ENCODE results near the gene CDH18.

CDH18 gene

GRCh38 chr5:19733612-19734495, 254.1 kb downstream of the CDH18 start:
- Histone ChIP-seq H3K4me3 (ENCODE audit: low read depth, low read length, poor library complexity, severe bottlenecking) (no peak overlapping the region), H3K79me2 (ENCODE audit: insufficient read depth, low read length) (no peaks in the 10 kb centered on the region), H3K27ac (ENCODE audit: low read depth, low read length, poor library complexity, severe bottlenecking) (no peak overlapping the region), H3K9ac (ENCODE audit: low read length) (no peak overlapping the region), H3K4me1 (ENCODE audit: insufficient read depth, low read length, severe bottlenecking) (no peaks in the 10 kb centered on the region), H3K4me2 (ENCODE audit: low read length) (no peak overlapping the region), H4K20me1 (ENCODE audit: insufficient read depth, low read length) (no peaks in the 10 kb centered on the region), H3K9me2 (ENCODE audit: low read depth, low read length) (no peaks in the 10 kb centered on the region), H3K27me3 (ENCODE audit: insufficient read depth, low read length) (no peaks in the 10 kb centered on the region), H3K36me3 (ENCODE audit: insufficient read depth, low read length) (no peaks in the 10 kb centered on the region), H2AFZ (ENCODE audit: low read length) (no peak overlapping the region), H3F3A (ENCODE audit: insufficient read depth, low read length) (no peaks in the 10 kb centered on the region), H3K9me3 (ENCODE audit: low read length) (peaks cover 6% of the 10 kb centered on the region; the same call in 1 of the 2 replicates)
- TF ChIP-seq CTCF (IDR thresholded peaks at IDR 0.05; ENCODE audit: low read length): no peak
- TF ChIP-seq EZH2 (IDR thresholded peaks at IDR 0.05; ENCODE audit: borderline replicate concordance, low read length): no peak

GRCh38 chr5:19728571-19728970, 259.4 kb downstream of the CDH18 start:
- Histone ChIP-seq H3K4me3 (ENCODE audit: low read depth, low read length, poor library complexity, severe bottlenecking) (no peak overlapping the region), H3K27me3 (ENCODE audit: insufficient read depth, low read length) (no peaks in the 10 kb centered on the region), H3K4me1 (ENCODE audit: insufficient read depth, low read length, severe bottlenecking) (no peaks in the 10 kb centered on the region), H3K9ac (ENCODE audit: low read length) (no peak overlapping the region), H3K27ac (ENCODE audit: low read depth, low read length, poor library complexity, severe bottlenecking) (no peak overlapping the region), H2AFZ (ENCODE audit: low read length) (no peak overlapping the region), H3K79me2 (ENCODE audit: insufficient read depth, low read length) (no peaks in the 10 kb centered on the region), H3K4me2 (ENCODE audit: low read length) (no peak overlapping the region), H3K9me3 (ENCODE audit: low read length) (peaks cover 5% of the 10 kb centered on the region; the same call in 1 of the 2 replicates), H4K20me1 (ENCODE audit: insufficient read depth, low read length) (no peaks in the 10 kb centered on the region), H3F3A (ENCODE audit: insufficient read depth, low read length) (no peaks in the 10 kb centered on the region), H3K9me2 (ENCODE audit: low read depth, low read length) (no peaks in the 10 kb centered on the region), H3K36me3 (ENCODE audit: insufficient read depth, low read length) (no peaks in the 10 kb centered on the region)
- no peak for TF ChIP-seq EZH2 (IDR thresholded peaks at IDR 0.05; ENCODE audit: borderline replicate concordance, low read length)
- no peak for TF ChIP-seq CTCF (IDR thresholded peaks at IDR 0.05; ENCODE audit: low read length)

GRCh38 chr5:19719109-19719508, 268.9 kb downstream of the CDH18 start:
- Histone ChIP-seq H3K4me1 (ENCODE audit: insufficient read depth, low read length, severe bottlenecking) (no peaks in the 10 kb centered on the region), H3K9me3 (ENCODE audit: low read length) (no peaks in the 10 kb centered on the region), H3K9ac (ENCODE audit: low read length) (no peak overlapping the region), H3K36me3 (ENCODE audit: insufficient read depth, low read length) (no peaks in the 10 kb centered on the region), H3K9me2 (ENCODE audit: low read depth, low read length) (no peaks in the 10 kb centered on the region), H3K79me2 (ENCODE audit: insufficient read depth, low read length) (no peaks in the 10 kb centered on the region), H2AFZ (ENCODE audit: low read length) (no peak overlapping the region), H3K4me3 (ENCODE audit: low read depth, low read length, poor library complexity, severe bottlenecking) (no peak overlapping the region), H3K4me2 (ENCODE audit: low read length) (no peak overlapping the region), H3K27me3 (ENCODE audit: insufficient read depth, low read length) (no peaks in the 10 kb centered on the region), H3K27ac (ENCODE audit: low read depth, low read length, poor library complexity, severe bottlenecking) (no peak overlapping the region), H3F3A (ENCODE audit: insufficient read depth, low read length) (no peaks in the 10 kb centered on the region), H4K20me1 (ENCODE audit: insufficient read depth, low read length) (no peaks in the 10 kb centered on the region)
- TF ChIP-seq CTCF (IDR thresholded peaks at IDR 0.05; ENCODE audit: low read length) (no peak), EZH2 (IDR thresholded peaks at IDR 0.05; ENCODE audit: borderline replicate concordance, low read length) (no peak)

Data from OCI-LY1 (cell line).